ENCODE measurements around the gene IDI1.
A peak's percentile ranks its signal among the peaks of the same experiment; 100 is the strongest.

The IDI1 gene

DNA sequence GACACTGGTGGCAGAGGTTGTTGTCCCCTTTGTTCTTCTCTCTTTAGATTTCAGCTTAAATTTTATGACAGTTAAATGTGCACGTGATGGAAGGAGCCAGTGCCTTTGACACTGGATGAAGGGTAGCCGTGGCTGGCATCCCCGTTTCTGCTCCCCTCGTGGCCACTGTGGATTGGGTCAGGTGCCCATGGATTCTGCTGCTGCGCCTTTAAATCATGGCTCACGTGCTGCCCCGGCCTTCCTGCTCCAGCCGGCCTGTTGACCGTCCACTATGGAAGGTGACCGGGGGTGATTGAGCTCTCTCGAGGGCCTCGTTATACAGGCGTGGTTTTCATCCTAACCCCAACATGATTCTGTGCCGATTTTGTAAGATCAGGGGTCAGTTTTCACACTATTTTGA, 41.8 kb upstream of the IDI1 start:
- Histone ChIP-seq H3K9me3 (ENCODE audit: insufficient read depth, low read depth, low read length) (no peaks in the 10 kb centered on the region), H3K9ac (ENCODE audit: low read depth, low read length, poor library complexity, severe bottlenecking) (no peak overlapping the region), H3K4me3 (ENCODE audit: low read length, poor library complexity, severe bottlenecking) (no peak overlapping the region), H4K20me1 (ENCODE audit: insufficient read depth, low read length, poor library complexity, severe bottlenecking) (no peaks in the 10 kb centered on the region), H3K79me2 (ENCODE audit: insufficient read depth, low read length) (no peaks in the 10 kb centered on the region), H3K4me2 (ENCODE audit: low read depth, low read length, poor library complexity, severe bottlenecking) (no peak overlapping the region), H3K4me1 (ENCODE audit: insufficient read depth, low read length, poor library complexity, severe bottlenecking) (no peaks in the 10 kb centered on the region), H2AFZ (ENCODE audit: low read length) (no peak overlapping the region), H3K27me3 (ENCODE audit: insufficient read depth, low read length, poor library complexity, severe bottlenecking) (no peaks in the 10 kb centered on the region), H3K36me3 (ENCODE audit: insufficient read depth, low read length) (peaks cover 82% of the 10 kb centered on the region; the same call in 1 of the 2 replicates), H3K9me2 (replicated peaks; ENCODE audit: low read depth, low read length) (no peaks in the 10 kb centered on the region), H3F3A (ENCODE audit: low read depth) (no peaks in the 10 kb centered on the region)
- TF ChIP-seq, protein P1, sequence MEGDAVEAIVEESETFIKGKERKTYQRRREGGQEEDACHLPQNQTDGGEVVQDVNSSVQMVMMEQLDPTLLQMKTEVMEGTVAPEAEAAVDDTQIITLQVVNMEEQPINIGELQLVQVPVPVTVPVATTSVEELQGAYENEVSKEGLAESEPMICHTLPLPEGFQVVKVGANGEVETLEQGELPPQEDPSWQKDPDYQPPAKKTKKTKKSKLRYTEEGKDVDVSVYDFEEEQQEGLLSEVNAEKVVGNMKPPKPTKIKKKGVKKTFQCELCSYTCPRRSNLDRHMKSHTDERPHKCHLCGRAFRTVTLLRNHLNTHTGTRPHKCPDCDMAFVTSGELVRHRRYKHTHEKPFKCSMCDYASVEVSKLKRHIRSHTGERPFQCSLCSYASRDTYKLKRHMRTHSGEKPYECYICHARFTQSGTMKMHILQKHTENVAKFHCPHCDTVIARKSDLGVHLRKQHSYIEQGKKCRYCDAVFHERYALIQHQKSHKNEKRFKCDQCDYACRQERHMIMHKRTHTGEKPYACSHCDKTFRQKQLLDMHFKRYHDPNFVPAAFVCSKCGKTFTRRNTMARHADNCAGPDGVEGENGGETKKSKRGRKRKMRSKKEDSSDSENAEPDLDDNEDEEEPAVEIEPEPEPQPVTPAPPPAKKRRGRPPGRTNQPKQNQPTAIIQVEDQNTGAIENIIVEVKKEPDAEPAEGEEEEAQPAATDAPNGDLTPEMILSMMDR (conservative IDR thresholded peaks at IDR 0.05; ENCODE audit: low read length), result no peak
- TF ChIP-seq EZH2phosphoT487 (IDR thresholded peaks at IDR 0.05; ENCODE audit: borderline replicate concordance), result no peak

DNA sequence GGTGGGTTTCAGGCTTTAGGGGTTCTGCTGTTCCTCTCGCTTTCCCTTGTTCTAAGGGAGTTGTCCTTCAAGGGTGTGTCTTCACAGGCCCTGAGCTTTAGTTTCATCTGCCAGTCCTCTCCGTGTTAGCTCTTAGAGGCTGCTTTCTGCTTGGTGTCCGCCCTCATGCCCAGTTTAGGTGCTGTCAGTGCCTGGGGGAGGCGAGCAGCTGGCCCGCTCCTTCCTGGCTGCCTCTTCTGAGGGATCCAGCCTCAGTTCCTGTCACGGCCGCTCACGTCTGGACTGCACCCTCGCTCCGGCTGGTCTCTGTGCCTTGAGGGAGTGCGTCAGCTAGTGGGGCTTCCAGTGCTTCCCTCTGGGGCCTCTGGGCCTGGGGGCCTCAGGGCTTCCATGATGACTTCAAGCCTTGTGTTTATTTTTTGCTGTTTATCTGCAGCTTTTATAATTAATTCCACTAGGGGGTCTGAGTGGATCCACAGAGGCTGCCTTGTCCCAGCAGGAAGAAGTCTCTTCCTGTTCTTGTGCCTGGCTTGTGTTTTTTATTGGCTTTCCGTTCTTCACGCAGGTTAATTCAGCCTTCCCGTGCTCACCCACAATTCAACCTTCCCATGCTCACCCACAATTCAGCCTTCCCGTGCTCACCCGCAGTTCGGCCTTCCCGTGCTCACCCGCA, 40.2 kb upstream of the IDI1 start:
- peaks cover 80% of the 10 kb centered on the region; the same call in 1 of the 2 replicates for H3K36me3 ChIP-seq (ENCODE audit: insufficient read depth, low read length)
- no peaks in the 10 kb centered on the region for H3K4me1 ChIP-seq (ENCODE audit: insufficient read depth, low read length, poor library complexity, severe bottlenecking)
- TF ChIP-seq EZH2phosphoT487 (IDR thresholded peaks at IDR 0.05; ENCODE audit: borderline replicate concordance), result no peak
- TF ChIP-seq, protein P1 (conservative IDR thresholded peaks at IDR 0.05; ENCODE audit: low read length), result peak; percentile 25; the same call in 1 of the 2 replicates
- H3K4me3 ChIP-seq (ENCODE audit: low read length, poor library complexity, severe bottlenecking), result no peak overlapping the region
- H3F3A ChIP-seq (ENCODE audit: low read depth), result no peaks in the 10 kb centered on the region
- H3K79me2 ChIP-seq (ENCODE audit: insufficient read depth, low read length), result no peaks in the 10 kb centered on the region
- no peak overlapping the region for H2AFZ ChIP-seq (ENCODE audit: low read length)
- H3K9ac ChIP-seq (ENCODE audit: low read depth, low read length, poor library complexity, severe bottlenecking), result no peak overlapping the region
- no peaks in the 10 kb centered on the region for H3K9me3 ChIP-seq (ENCODE audit: insufficient read depth, low read depth, low read length)
- H3K27me3 ChIP-seq (ENCODE audit: insufficient read depth, low read length, poor library complexity, severe bottlenecking), result no peaks in the 10 kb centered on the region
- H3K9me2 ChIP-seq (replicated peaks; ENCODE audit: low read depth, low read length), result no peaks in the 10 kb centered on the region
- H4K20me1 ChIP-seq (ENCODE audit: insufficient read depth, low read length, poor library complexity, severe bottlenecking), result no peaks in the 10 kb centered on the region
- no peak overlapping the region for H3K4me2 ChIP-seq (ENCODE audit: low read depth, low read length, poor library complexity, severe bottlenecking)

DNA sequence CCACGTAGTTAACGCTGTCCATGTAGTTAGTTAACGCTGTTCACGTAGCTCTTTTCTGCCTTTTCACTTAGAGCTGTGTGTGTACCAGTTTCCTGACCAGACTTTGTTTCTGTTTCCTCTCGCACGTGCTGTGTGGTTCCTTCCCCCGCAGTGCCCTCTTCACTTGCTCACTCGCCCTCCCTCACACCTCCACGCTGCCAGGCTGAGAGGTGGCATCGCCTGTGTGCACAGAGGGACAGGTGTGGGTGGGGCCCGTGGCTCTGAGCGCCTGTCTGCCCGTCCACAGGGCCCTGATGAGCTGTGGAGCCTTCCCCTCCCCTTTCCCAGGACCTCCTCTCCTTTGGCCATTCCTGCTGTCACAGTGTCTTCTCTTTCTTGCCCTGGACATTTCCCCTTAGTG, 37.9 kb upstream of the IDI1 start:
- no peak overlapping the region for H2AFZ ChIP-seq (ENCODE audit: low read length)
- H3K4me2 ChIP-seq (ENCODE audit: low read depth, low read length, poor library complexity, severe bottlenecking), result no peak overlapping the region
- H4K20me1 ChIP-seq (ENCODE audit: insufficient read depth, low read length, poor library complexity, severe bottlenecking), result no peaks in the 10 kb centered on the region
- no peak overlapping the region for H3K4me3 ChIP-seq (ENCODE audit: low read length, poor library complexity, severe bottlenecking)
- no peaks in the 10 kb centered on the region for H3K9me3 ChIP-seq (ENCODE audit: insufficient read depth, low read depth, low read length)
- peaks cover 83% of the 10 kb centered on the region; the same call in 1 of the 2 replicates for H3K36me3 ChIP-seq (ENCODE audit: insufficient read depth, low read length)
- no peaks in the 10 kb centered on the region for H3K4me1 ChIP-seq (ENCODE audit: insufficient read depth, low read length, poor library complexity, severe bottlenecking)
- H3K9ac ChIP-seq (ENCODE audit: low read depth, low read length, poor library complexity, severe bottlenecking), result no peak overlapping the region
- H3K9me2 ChIP-seq (replicated peaks; ENCODE audit: low read depth, low read length), result no peaks in the 10 kb centered on the region
- no peaks in the 10 kb centered on the region for H3K79me2 ChIP-seq (ENCODE audit: insufficient read depth, low read length)
- TF ChIP-seq EZH2phosphoT487 (IDR thresholded peaks at IDR 0.05; ENCODE audit: borderline replicate concordance), result no peak
- TF ChIP-seq, protein P1 (conservative IDR thresholded peaks at IDR 0.05; ENCODE audit: low read length), result no peak
- H3F3A ChIP-seq (ENCODE audit: low read depth), result no peaks in the 10 kb centered on the region
- H3K27me3 ChIP-seq (ENCODE audit: insufficient read depth, low read length, poor library complexity, severe bottlenecking), result no peaks in the 10 kb centered on the region

Measured in Loucy (cell line).